ENCODE results near the gene IL2RG. TPM values are rescaled to one million over a fixed set of nuclear protein-coding genes. Genes with fewer than 3 reads are reported as not detected.

Gene IL2RG
- total RNA-seq, 1 experiment from 2014 or later = 1.5 TPM

- TF ChIP-seq CTCF (IDR thresholded peaks at IDR 0.05; ENCODE audit: unreplicated experiment) = no peak
- Mint-ChIP-seq H3K27me3 (ENCODE audit: insufficient read depth, unreplicated experiment) (peaks cover 34% of the 10 kb centered on the region), H3K4me1 (ENCODE audit: insufficient read depth, unreplicated experiment) (no peaks in the 10 kb centered on the region), H3K27ac (ENCODE audit: low read depth, unreplicated experiment) (no peak overlapping the region), H3K9me3 (ENCODE audit: unreplicated experiment) (no peaks in the 10 kb centered on the region), H3K4me3 (ENCODE audit: unreplicated experiment) (no peak overlapping the region), H3K36me3 (ENCODE audit: insufficient read depth, unreplicated experiment) (no peaks in the 10 kb centered on the region)
- no TSS peak for BruUV-seq (replicated peaks)
- no peak for DNase-seq (ENCODE audit: unreplicated experiment)
- POLR2A ChIA-PET = no interaction called here
- intact Hi-C loops (cut with micrococcal nuclease) = no loop called here
- CTCF ChIA-PET = interaction anchor here (0.6 kb wide), 1 partner anchor 19 kb away, joined by 5 read pairs; no protein-coding TSS in a partner anchor
Observed at GRCh38 chrX:71100581-71101505, 10.5 kb downstream of the IL2RG start.

GRCh38 chrX:71099736-71100135 lies 11.6 kb downstream of the IL2RG start:
- ChIA-PET POLR2A (no interaction called here), CTCF (interaction anchor here (0.5 to 0.8 kb wide), 2 partner anchors 102 to 1941 kb away, joined by 3 to 4 read pairs; no protein-coding TSS in a partner anchor)
- no peak for TF ChIP-seq CTCF (IDR thresholded peaks at IDR 0.05; ENCODE audit: unreplicated experiment)
- H3K36me3 Mint-ChIP-seq (ENCODE audit: insufficient read depth, unreplicated experiment) = no peaks in the 10 kb centered on the region
- no peak for DNase-seq (ENCODE audit: unreplicated experiment)
- no TSS peak for BruUV-seq (replicated peaks)
- no peak overlapping the region for H3K27ac Mint-ChIP-seq (ENCODE audit: low read depth, unreplicated experiment)
- H3K4me3 Mint-ChIP-seq (ENCODE audit: unreplicated experiment) = no peak overlapping the region
- intact Hi-C loops (cut with micrococcal nuclease) = no loop called here
- no peaks in the 10 kb centered on the region for H3K9me3 Mint-ChIP-seq (ENCODE audit: unreplicated experiment)
- H3K27me3 Mint-ChIP-seq (ENCODE audit: insufficient read depth, unreplicated experiment) = peaks cover 42% of the 10 kb centered on the region
- H3K4me1 Mint-ChIP-seq (ENCODE audit: insufficient read depth, unreplicated experiment) = no peaks in the 10 kb centered on the region

- no peak for DNase-seq (ENCODE audit: unreplicated experiment)
- H3K27me3 Mint-ChIP-seq (ENCODE audit: insufficient read depth, unreplicated experiment) = peaks cover 49% of the 10 kb centered on the region
- no peaks in the 10 kb centered on the region for H3K4me1 Mint-ChIP-seq (ENCODE audit: insufficient read depth, unreplicated experiment)
- CTCF ChIA-PET = interaction anchor here (0.5 to 0.8 kb wide), 2 partner anchors 101 to 1940 kb away, joined by 3 to 4 read pairs; no protein-coding TSS in a partner anchor
- no peaks in the 10 kb centered on the region for H3K9me3 Mint-ChIP-seq (ENCODE audit: unreplicated experiment)
- no peak for TF ChIP-seq CTCF (IDR thresholded peaks at IDR 0.05; ENCODE audit: unreplicated experiment)
- no peaks in the 10 kb centered on the region for H3K36me3 Mint-ChIP-seq (ENCODE audit: insufficient read depth, unreplicated experiment)
- H3K27ac Mint-ChIP-seq (ENCODE audit: low read depth, unreplicated experiment) = no peak overlapping the region
- POLR2A ChIA-PET = interaction anchor here (0.7 kb wide), 1 partner anchor 73 kb away, joined by 3 read pairs; no protein-coding TSS in a partner anchor
- BruUV-seq (replicated peaks) = no TSS peak
- H3K4me3 Mint-ChIP-seq (ENCODE audit: unreplicated experiment) = no peak overlapping the region
- intact Hi-C loops (cut with micrococcal nuclease) = no loop called here
Observed at GRCh38 chrX:71098951-71099506, 12.3 kb downstream of the IL2RG start.

- H3K9me3 Mint-ChIP-seq (ENCODE audit: unreplicated experiment) = no peaks in the 10 kb centered on the region
- intact Hi-C loops (cut with micrococcal nuclease) = no loop called here
Observed at GRCh38 chrX:71098302-71098701, 13.1 kb downstream of the IL2RG start.

More at GRCh38 chrX:71098302-71098701, 13.1 kb downstream of the IL2RG start:
- ChIA-PET POLR2A (no interaction called here), CTCF (no interaction called here)
- peaks cover 56% of the 10 kb centered on the region for H3K27me3 Mint-ChIP-seq (ENCODE audit: insufficient read depth, unreplicated experiment)
- H3K4me1 Mint-ChIP-seq (ENCODE audit: insufficient read depth, unreplicated experiment) = no peaks in the 10 kb centered on the region
- no peak overlapping the region for H3K27ac Mint-ChIP-seq (ENCODE audit: low read depth, unreplicated experiment)
- peak; percentile 43 for DNase-seq (ENCODE audit: unreplicated experiment)
- H3K36me3 Mint-ChIP-seq (ENCODE audit: insufficient read depth, unreplicated experiment) = no peaks in the 10 kb centered on the region
- H3K4me3 Mint-ChIP-seq (ENCODE audit: unreplicated experiment) = no peak overlapping the region
- peak; percentile 21 for TF ChIP-seq CTCF (IDR thresholded peaks at IDR 0.05; ENCODE audit: unreplicated experiment)
- no TSS peak for BruUV-seq (replicated peaks)
